HG03457 (cell line): Measurements from ENCODE around the gene CYP2J2.
"Not testable (repeated sequence)": the region's sequence is repeated elsewhere in the genome, so short reads cannot be mapped to it uniquely, and the experiment has no call there.

Experiments used
- ATAC-seq: cut with Tn5 transposase; IDR thresholded peaks from one replicate; pipeline ENCODE4 v1.9.1; 2021; ENCODE audit warnings: moderate number of reproducible peaks; ENCODE audit not compliant: unreplicated experiment

CYP2J2 gene

GRCh38 chr1:59926381-59927123, at the start of gene CYP2J2:
Gene CYP2J2 (minus strand): TSS chr1:59926773. CDS start chr1:59926746, 27 bp downstream.
- no peak for ATAC-seq

- ATAC-seq = no peak
Observed at GRCh38 chr1:59973719-59974118, 47.1 kb upstream of the CYP2J2 start.

- no peak for ATAC-seq
Observed at GRCh38 chr1:59972216-59972927, 45.8 kb upstream of the CYP2J2 start.

GRCh38 chr1:59971464-59971911, 44.9 kb upstream of the CYP2J2 start:
- ATAC-seq = peak; percentile 63

- ATAC-seq = not testable (repeated sequence)
Observed at GRCh38 chr1:59969542-59970175, 43.1 kb upstream of the CYP2J2 start.

GRCh38 chr1:59968746-59969145, 42.2 kb upstream of the CYP2J2 start:
- not testable (repeated sequence) for ATAC-seq

- no peak for ATAC-seq
Observed at GRCh38 chr1:59967780-59968179, 41.2 kb upstream of the CYP2J2 start.

- no peak for ATAC-seq
Observed at GRCh38 chr1:59967141-59967697, 40.6 kb upstream of the CYP2J2 start.

- no peak for ATAC-seq
Observed at GRCh38 chr1:59952065-59952464, 25.5 kb upstream of the CYP2J2 start.

- ATAC-seq = no peak
Observed at GRCh38 chr1:59949648-59950047, 23.1 kb upstream of the CYP2J2 start.

- no peak for ATAC-seq
Observed at GRCh38 chr1:59948990-59949389, 22.4 kb upstream of the CYP2J2 start.

GRCh38 chr1:59947047-59947938, 20.7 kb upstream of the CYP2J2 start:
- ATAC-seq = peak; percentile 91

GRCh38 chr1:59945790-59946189, 19.2 kb upstream of the CYP2J2 start:
- ATAC-seq = no peak

GRCh38 chr1:59939393-59939792, 12.8 kb upstream of the CYP2J2 start:
- ATAC-seq = no peak

- no peak for ATAC-seq
Observed at GRCh38 chr1:59937636-59938210, 11.2 kb upstream of the CYP2J2 start.

GRCh38 chr1:59936358-59936821, 9.8 kb upstream of the CYP2J2 start:
- no peak for ATAC-seq

- ATAC-seq = no peak
Observed at GRCh38 chr1:59928996-59929395, 2.4 kb upstream of the CYP2J2 start.

- ATAC-seq = no peak
Observed at GRCh38 chr1:59927213-59927612, 640 bp upstream of the CYP2J2 start.

GRCh38 chr1:59924653-59925052, 1.9 kb downstream of the CYP2J2 start:
- no peak for ATAC-seq
